GM12801 (cell line): Measurements from ENCODE around the gene DGKB.

Experiments
- TF ChIP-seq, protein P1 (sequence below): IDR thresholded peaks from one replicate; pipeline ENCODE4 v1.5.1; 2011; ENCODE audit warnings: control low read depth; ENCODE audit not compliant: insufficient read length; ENCODE audit errors: extremely low read depth

Gene DGKB

GRCh38 chr7:14184292-14184864, 718.2 kb downstream of the DGKB start:
- TF ChIP-seq, protein P1, sequence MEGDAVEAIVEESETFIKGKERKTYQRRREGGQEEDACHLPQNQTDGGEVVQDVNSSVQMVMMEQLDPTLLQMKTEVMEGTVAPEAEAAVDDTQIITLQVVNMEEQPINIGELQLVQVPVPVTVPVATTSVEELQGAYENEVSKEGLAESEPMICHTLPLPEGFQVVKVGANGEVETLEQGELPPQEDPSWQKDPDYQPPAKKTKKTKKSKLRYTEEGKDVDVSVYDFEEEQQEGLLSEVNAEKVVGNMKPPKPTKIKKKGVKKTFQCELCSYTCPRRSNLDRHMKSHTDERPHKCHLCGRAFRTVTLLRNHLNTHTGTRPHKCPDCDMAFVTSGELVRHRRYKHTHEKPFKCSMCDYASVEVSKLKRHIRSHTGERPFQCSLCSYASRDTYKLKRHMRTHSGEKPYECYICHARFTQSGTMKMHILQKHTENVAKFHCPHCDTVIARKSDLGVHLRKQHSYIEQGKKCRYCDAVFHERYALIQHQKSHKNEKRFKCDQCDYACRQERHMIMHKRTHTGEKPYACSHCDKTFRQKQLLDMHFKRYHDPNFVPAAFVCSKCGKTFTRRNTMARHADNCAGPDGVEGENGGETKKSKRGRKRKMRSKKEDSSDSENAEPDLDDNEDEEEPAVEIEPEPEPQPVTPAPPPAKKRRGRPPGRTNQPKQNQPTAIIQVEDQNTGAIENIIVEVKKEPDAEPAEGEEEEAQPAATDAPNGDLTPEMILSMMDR: no peak

DNA sequence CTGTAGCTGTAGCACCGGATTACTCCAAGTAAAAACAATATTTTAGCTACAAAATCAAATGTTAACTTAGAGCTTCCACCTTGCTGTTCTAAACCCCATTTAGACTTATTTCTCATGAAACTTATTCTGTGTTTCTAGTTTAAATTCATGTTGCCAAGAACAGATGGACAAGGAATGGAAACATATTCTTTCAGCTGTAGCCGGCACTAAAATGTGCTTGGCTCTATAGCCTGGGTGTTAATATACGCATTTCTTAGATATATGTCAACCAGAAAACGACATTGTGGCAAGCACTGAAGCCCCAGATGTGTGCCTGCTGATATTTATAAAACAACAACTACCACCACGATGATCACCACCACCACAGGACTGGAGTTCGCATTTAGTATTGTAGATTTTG, 722.8 kb downstream of the DGKB start:
- TF ChIP-seq, protein P1: no peak

- TF ChIP-seq, protein P1: no peak
These were observed 724.7 kb downstream of the DGKB start for GRCh38 chr7:14177876-14178275.

DNA sequence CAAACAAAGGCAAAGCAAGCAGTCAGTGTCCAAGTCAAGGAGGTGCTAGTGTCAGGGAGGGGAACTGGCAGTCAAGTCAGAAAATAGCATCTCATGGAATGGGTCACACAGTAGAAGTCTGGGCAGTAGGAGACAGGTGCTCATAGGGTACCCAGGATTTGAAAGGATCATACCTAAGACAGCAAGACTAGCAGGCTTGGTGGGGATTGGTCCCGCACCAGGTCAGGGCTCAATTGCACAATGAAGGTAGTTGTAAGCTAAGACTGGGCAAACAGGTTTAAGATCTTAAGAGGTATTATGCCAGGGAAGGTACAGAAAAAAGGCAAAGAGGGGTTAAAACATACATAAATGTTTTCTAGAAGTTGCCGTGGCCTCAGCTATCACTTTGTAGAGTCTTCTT, 731.7 kb downstream of the DGKB start:
- TF ChIP-seq, protein P1: no peak

DNA sequence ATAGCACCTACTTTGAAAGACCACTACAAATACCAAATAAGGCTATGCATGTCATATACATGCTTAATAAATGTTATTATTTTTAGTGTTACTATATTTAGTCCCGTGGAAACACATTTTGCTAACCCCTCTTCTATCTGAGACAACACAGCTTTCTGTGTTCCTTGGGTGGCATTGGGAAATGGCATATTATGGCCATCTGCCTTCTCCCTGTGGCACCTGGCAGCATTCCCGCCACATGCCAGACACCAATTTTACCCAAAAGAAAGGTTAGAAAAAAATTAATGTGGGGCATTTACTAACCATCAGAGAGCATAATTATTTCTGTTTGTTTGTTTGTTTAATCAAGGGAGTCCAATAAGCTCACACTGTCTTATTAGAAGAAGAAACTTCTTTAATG, 744.4 kb downstream of the DGKB start:
- TF ChIP-seq, protein P1: no peak

DNA sequence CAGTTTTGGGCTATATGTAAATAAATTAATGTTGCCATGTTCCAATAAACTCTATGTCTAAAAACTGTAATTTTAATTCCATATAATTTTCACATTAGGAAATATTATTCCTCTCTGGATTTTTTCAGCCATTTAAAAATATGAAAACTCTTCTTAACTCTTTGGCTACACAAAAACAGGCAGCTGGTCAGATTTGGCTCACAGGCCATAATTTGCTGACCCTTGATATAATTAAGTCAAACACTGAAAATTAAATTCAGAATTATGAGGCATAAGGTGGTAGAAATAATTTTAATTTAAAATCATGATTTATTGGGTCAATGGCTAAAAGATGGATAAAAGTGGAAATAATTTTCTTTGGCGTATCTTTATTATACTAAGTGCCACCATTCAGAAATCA, 746.1 kb downstream of the DGKB start:
- TF ChIP-seq, protein P1: no peak

GRCh38 chr7:14148974-14149373, 753.6 kb downstream of the DGKB start:
- TF ChIP-seq, protein P1: no peak
